Neural crest cell (in vitro differentiated cells): Measurements from ENCODE around the gene PUM2. TPM values are rescaled to one million over a fixed set of nuclear protein-coding genes. Genes with fewer than 3 reads are reported as not detected.

Experiments used
- DNase-seq: peaks from one replicate; pipeline ENCODE4 v3.0.0; 2021; ENCODE audit warnings: low read depth, mixed read lengths, low spot score
- H3K27ac Mint-ChIP-seq: one replicate; pipeline ENCODE4 v1.8.0; 2021; ENCODE audit warnings: mild to moderate bottlenecking, mixed read lengths; ENCODE audit not compliant: unreplicated experiment
- H3K27me3 Mint-ChIP-seq: 2 replicates; pipeline ENCODE4 v1.8.0; 2021; ENCODE audit warnings: low read depth, mild to moderate bottlenecking, mixed read lengths
- H3K36me3 Mint-ChIP-seq: 2 replicates; pipeline ENCODE4 v1.8.0; 2021; ENCODE audit warnings: low read depth, mild to moderate bottlenecking, mixed read lengths
- H3K4me1 Mint-ChIP-seq: 2 replicates; pipeline ENCODE4 v1.8.0; 2021; ENCODE audit warnings: mixed read lengths
- H3K4me3 Mint-ChIP-seq: one replicate; pipeline ENCODE4 v1.8.0; 2021; ENCODE audit warnings: mild to moderate bottlenecking, mixed read lengths
- H3K9me3 Mint-ChIP-seq: 2 replicates; pipeline ENCODE4 v1.8.0; 2021; ENCODE audit warnings: mixed read lengths
- CTCF ChIP-seq: fragments of 200-600 bp; sonication (generic); conservative IDR thresholded peaks from 2 replicates; pipeline ENCODE4 v1.5.0; 2021; ENCODE audit warnings: antibody characterized with exemption, mild to moderate bottlenecking
- total RNA-seq: library from RNA; stranded (reverse); gene quantifications from 2 replicates; pipeline ENCODE4 v1.2.1, GENCODE V29; 2021

The PUM2 gene
- total RNA-seq, 1 donor from 2014 or later: 110 TPM

GRCh38 chr2:20330192-20330591 lies 20.5 kb downstream of the PUM2 start:
- Mint-ChIP-seq H3K4me1 (peaks cover 49% of the 10 kb centered on the region), H3K27ac (no peak overlapping the region), H3K27me3 (no peaks in the 10 kb centered on the region), H3K36me3 (peaks cover 12% of the 10 kb centered on the region), H3K4me3 (no peak overlapping the region), H3K9me3 (peaks cover 3% of the 10 kb centered on the region)
- no peak for DNase-seq
- no peak for TF ChIP-seq CTCF

- DNase-seq: no peak
- no peak for TF ChIP-seq CTCF
- Mint-ChIP-seq H3K4me1 (peaks cover 54% of the 10 kb centered on the region), H3K9me3 (peaks cover 3% of the 10 kb centered on the region), H3K27me3 (no peaks in the 10 kb centered on the region), H3K36me3 (peaks cover 14% of the 10 kb centered on the region), H3K27ac (no peak overlapping the region), H3K4me3 (no peak overlapping the region)
These were observed 23.3 kb downstream of the PUM2 start for GRCh38 chr2:20327370-20327769.

GRCh38 chr2:20326163-20326780 lies 24.4 kb downstream of the PUM2 start:
- peak; percentile 81 for TF ChIP-seq CTCF
- no peak overlapping the region for H3K27ac Mint-ChIP-seq
- H3K4me3 Mint-ChIP-seq: no peak overlapping the region
- peaks cover 49% of the 10 kb centered on the region for H3K4me1 Mint-ChIP-seq
- peak; percentile 41 for DNase-seq
- H3K9me3 Mint-ChIP-seq: peaks cover 3% of the 10 kb centered on the region
- peaks cover 14% of the 10 kb centered on the region for H3K36me3 Mint-ChIP-seq
- H3K27me3 Mint-ChIP-seq: no peaks in the 10 kb centered on the region

GRCh38 chr2:20322527-20323300 lies 27.9 kb downstream of the PUM2 start:
- Mint-ChIP-seq H3K36me3 (peaks cover 18% of the 10 kb centered on the region), H3K9me3 (no peaks in the 10 kb centered on the region), H3K27me3 (no peaks in the 10 kb centered on the region), H3K27ac (no peak overlapping the region), H3K4me1 (peaks cover 24% of the 10 kb centered on the region), H3K4me3 (no peak overlapping the region)
- DNase-seq: no peak
- TF ChIP-seq CTCF: no peak

GRCh38 chr2:20317690-20318089 lies 33.0 kb downstream of the PUM2 start:
- Mint-ChIP-seq H3K4me1 (peaks cover 4% of the 10 kb centered on the region), H3K9me3 (no peaks in the 10 kb centered on the region), H3K4me3 (no peak overlapping the region), H3K27me3 (no peaks in the 10 kb centered on the region), H3K27ac (no peak overlapping the region), H3K36me3 (peaks cover 37% of the 10 kb centered on the region)
- DNase-seq: no peak
- TF ChIP-seq CTCF: no peak
